Islet precursor cell (in vitro differentiated cells): ENCODE data around the gene APCS.

Experiments
- DNase-seq: peaks from one replicate; pipeline ENCODE4 v3.0.0-alpha.2; 2018

APCS gene, protein sequence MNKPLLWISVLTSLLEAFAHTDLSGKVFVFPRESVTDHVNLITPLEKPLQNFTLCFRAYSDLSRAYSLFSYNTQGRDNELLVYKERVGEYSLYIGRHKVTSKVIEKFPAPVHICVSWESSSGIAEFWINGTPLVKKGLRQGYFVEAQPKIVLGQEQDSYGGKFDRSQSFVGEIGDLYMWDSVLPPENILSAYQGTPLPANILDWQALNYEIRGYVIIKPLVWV

GRCh38 chr1:159587461-159587951 lies at the start of gene APCS:
TSS of gene APCS (plus strand) at chr1:159587826. CDS start at chr1:159587922, 96 bp downstream.
- DNase-seq = no peak

DNA sequence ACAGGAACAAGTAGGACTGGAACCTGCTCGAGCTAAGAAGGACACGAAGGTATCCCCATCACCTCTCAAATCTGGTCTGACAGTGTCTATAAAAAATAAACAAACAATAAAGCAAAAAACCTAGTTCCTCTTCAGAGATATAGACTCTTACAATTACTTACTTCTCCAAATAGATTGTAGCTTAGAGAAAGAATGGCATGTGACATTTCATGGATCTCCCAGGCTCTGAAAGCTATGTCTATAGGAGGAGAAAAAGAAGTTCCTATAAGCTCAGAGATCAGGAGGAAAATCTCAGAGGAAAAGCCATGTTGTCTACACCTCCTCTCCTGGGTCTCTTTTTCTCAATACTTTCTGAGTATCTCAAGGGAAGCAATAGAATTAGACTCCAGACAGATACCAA lies 39.5 kb upstream of the APCS start:
- DNase-seq = no peak

- DNase-seq = no peak
Observed at GRCh38 chr1:159554261-159554660, 33.4 kb upstream of the APCS start.

DNA sequence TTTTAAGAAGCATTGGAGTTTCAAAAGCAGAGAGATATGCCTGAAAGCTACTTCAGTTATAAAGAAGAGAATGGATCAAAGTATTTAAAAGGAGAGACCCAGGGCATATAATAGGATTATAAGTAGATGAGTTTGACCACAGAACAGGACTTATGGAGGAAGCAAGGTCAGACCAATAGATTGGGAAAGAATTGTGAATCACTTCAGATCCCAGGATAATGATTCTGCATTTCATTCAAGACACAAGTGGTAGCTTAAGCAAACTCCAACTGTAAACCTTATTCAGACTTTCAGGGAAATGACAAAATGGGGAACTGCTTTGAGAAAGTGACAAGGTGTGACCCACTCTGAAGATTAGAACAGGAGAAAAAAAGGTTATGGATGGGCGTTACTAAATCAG lies 32.9 kb upstream of the APCS start:
- no peak for DNase-seq

- DNase-seq = no peak
Observed at GRCh38 chr1:159556931-159557369, 30.7 kb upstream of the APCS start.

- DNase-seq = no peak
Observed at GRCh38 chr1:159560599-159560998, 27.0 kb upstream of the APCS start.

- DNase-seq = no peak
Observed at GRCh38 chr1:159561497-159561896, 26.1 kb upstream of the APCS start.

- DNase-seq = no peak
Observed at GRCh38 chr1:159562680-159563079, 24.9 kb upstream of the APCS start.

DNA sequence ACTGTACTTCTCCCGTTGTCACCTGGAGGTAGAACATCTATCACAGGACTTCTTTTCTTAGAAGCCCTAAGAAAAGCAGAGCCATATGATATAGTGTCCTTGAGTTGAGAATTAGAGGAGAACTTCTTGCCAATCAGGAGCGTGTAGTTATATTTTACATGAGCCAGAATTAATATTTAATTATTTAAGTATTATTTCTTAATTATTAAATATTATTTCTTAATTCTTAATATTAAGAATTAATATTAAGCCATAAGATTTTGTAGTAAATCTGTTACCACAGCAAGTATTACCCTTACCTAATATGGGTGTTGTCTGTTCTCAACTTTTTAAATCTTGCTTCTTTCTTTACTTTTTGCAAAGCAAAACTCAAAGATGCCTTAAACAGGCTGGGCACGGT lies 10.2 kb upstream of the APCS start:
- DNase-seq = no peak

DNA sequence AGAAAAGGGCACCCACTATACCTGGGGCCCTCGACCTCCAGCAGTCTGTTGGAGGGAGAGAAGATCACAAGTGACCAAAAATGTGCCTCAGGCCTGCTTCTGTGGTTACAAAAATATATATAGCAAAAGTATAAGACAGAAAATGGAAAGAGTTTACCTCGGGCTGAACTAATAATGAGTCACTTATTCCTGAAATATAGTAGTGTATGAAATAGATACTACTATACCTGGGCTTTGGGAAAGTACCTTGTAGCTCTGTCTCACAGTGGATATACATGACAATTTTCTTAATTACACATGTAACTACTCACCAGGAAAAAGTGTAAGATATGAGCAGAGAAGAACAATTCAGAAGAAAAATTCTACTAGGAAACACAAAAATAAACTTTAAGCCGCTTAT lies 7.3 kb upstream of the APCS start:
- DNase-seq = no peak

GRCh38 chr1:159581422-159581821 lies 6.2 kb upstream of the APCS start:
- DNase-seq = no peak

- DNase-seq = no peak
Observed at GRCh38 chr1:159584536-159584935, 3.1 kb upstream of the APCS start.

DNA sequence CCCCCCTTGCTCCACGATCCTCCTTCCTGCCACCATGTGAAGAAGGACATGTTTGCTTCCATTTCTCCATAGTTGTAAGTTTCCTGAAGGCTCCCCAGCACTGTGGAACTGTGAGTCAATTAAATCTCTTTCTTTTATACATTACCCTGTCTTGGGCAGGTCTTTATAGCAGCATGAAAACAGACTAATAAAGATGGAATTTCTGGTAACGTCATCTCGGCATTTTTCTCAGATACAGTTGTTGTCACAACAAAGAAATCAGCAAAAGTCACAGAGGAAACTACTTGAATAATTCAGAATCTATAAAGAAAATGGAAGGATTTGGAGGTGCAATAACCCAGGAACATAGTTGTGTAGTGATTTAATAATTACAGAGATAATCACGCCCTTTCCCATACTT lies 4.4 kb downstream of the APCS start:
- no peak for DNase-seq

DNA sequence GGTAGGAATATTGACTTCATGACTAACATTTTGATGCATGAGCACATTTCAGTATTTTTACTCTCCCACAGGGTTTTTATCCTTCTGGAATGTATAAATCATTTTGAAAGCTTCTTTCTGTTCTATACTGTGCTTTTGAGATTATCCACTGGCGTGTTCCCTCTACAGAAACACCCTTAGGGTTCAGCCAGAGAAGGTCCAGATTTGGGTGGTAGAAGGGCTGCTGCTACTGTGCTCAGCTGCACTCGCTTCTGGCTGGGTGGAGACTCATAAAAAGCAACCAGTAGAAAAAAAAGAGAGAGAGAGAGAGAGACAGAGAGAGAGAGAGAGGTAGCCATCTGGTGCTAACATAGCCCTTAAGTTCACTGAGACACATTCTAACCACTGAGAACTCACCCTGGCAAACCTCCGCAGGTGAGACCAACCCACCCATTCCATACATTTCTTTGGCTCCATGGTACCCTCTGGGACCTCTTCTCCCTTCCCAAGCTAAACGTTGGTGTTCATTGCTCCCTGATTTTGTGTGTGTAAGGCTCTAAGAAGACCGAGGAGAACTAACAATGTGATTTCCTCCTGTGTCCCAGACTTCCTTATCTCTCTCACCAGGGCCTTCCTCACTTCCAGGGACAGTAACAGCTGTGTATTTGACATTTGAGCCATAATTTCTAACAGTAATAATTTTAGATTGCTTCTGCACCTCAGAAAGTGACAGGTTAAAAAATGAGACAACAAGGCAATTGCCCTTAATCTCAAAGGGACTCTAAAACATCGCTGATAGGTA lies 7.2 kb downstream of the APCS start:
- no peak for DNase-seq

DNA sequence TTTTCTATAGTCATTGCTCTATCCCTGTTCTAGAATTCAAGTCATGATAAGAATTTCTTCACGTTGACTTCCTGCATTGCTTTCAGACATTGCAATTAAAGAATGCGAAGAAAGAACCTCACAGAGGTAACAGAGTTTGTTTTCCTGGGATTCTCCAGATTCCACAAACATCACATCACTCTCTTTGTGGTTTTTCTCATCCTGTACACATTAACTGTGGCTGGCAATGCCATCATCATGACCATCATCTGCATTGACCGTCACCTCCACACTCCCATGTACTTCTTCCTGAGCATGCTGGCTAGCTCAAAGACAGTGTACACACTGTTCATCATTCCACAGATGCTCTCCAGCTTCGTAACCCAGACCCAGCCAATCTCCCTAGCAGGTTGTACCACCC lies 10.6 kb downstream of the APCS start:
- peak; percentile 88 for DNase-seq

DNA sequence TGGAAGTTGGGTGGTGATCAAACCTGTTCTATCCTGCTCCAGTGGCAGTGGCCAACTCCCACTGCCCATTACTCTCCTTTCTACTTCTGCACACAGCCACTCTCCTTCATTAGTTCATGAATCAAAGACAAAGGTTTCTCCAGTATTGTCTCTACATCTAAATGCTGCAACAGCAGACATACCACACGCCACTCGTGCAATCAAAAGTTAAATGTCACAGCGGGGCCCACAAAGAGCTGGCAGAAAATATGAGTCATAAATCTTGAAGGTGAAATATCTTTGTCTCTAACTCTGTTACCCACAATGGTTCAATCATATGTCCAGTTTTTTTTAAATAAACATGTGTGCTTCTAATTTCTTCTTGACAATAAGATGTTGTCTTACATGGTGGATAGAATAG lies 13.3 kb downstream of the APCS start:
- DNase-seq = no peak

DNA sequence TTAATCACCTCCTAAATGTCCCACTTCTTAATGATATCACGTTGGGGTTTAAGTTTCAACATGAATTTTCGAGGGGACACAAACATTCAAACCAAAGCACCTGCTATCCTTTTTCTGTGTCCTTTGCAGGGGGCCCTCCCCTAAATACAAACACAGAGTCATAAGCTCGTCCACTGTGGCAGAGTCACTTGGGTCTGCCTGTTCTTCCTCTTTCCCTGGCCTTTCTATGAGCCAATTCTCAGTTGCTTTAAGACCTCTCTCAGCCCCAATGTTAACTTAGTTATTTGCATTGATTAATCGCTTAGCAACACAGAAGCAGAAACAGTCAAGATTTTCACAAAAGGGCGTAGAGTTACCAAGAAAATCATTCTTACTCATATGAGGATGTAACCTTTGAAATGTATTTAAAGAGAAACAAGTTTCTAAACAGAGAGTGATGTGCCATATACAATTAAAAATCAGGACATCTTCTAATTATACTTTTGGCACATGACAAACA lies 14.9 kb downstream of the APCS start:
- no peak for DNase-seq

GRCh38 chr1:159612211-159612885 lies 24.7 kb downstream of the APCS start:
- no peak for DNase-seq

DNA sequence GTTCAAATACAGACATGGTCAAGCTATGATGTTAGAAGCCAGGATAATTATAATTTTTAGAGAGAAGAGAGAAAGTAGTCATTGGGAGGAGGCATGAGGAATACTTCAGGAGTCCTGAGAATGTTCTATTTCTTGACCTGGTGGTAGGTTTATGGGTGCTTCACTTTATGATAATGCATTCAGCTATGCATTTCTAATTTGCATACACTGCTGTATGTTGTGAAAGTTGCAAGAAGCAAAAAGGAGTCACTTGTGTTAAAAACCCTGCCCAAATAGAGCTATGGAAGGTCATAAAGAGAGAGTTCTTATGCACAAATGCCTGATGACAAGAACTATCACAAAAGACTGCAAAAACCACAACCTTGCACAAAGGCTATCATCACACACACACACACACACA lies 45.3 kb downstream of the APCS start:
- DNase-seq = no peak
